Measurements from ENCODE around the gene BMP7. TPM values are rescaled to one million over a fixed set of nuclear protein-coding genes. Genes with fewer than 3 reads are reported as not detected.

The BMP7 gene
- total RNA-seq, 1 experiment from 2014 or later: 0.13 TPM

GRCh38 chr20:57203986-57204385 is 62.5 kb downstream of the BMP7 start:
- no peaks in the 10 kb centered on the region for H4K20me1 ChIP-seq (ENCODE audit: insufficient read depth)
- DNase-seq: no peak
- TF ChIP-seq CTCF (conservative IDR thresholded peaks at IDR 0.05): no peak
- H3K79me2 ChIP-seq (ENCODE audit: low read depth): no peaks in the 10 kb centered on the region
- POLR2A ChIA-PET (ENCODE audit: unreplicated experiment): no interaction called here
- CTCF ChIA-PET: no interaction called here
- peaks cover 18% of the 10 kb centered on the region for H3K4me1 ChIP-seq (replicated peaks; ENCODE audit: insufficient read depth)
- H3K9me3 ChIP-seq (ENCODE audit: insufficient read depth, low read depth): no peaks in the 10 kb centered on the region; the same call in 1 of the 2 replicates
- no peaks in the 10 kb centered on the region for H3K36me3 ChIP-seq (ENCODE audit: low read depth)
- H3K4me3 ChIP-seq: no peak overlapping the region
- H3K27ac ChIP-seq: no peak overlapping the region
- no peaks in the 10 kb centered on the region for H3K27me3 ChIP-seq (ENCODE audit: insufficient read depth, low read depth)
- peaks cover 8% of the 10 kb centered on the region; the same call in 1 of the 2 replicates for H3F3A ChIP-seq (ENCODE audit: insufficient read depth, low read depth)
- H3K9me2 ChIP-seq (ENCODE audit: insufficient read depth): no peaks in the 10 kb centered on the region
- H3K4me2 ChIP-seq: no peak overlapping the region
- intact Hi-C loops (cut with micrococcal nuclease; ENCODE audit: unreplicated experiment): no loop called here
- no peak overlapping the region for H2AFZ ChIP-seq
- BruUV-seq (replicated peaks): no TSS peak

GRCh38 chr20:57203204-57203603 is 63.2 kb downstream of the BMP7 start:
- H3K4me3 ChIP-seq: no peak overlapping the region
- H4K20me1 ChIP-seq (ENCODE audit: insufficient read depth): no peaks in the 10 kb centered on the region
- H3K9me2 ChIP-seq (ENCODE audit: insufficient read depth): no peaks in the 10 kb centered on the region
- TF ChIP-seq EZH2 (IDR thresholded peaks at IDR 0.05; ENCODE audit: low read depth) (no peak), CTCF (conservative IDR thresholded peaks at IDR 0.05) (no peak)
- H3F3A ChIP-seq (ENCODE audit: insufficient read depth, low read depth): peaks cover 8% of the 10 kb centered on the region; the same call in 1 of the 2 replicates
- H3K36me3 ChIP-seq (ENCODE audit: low read depth): no peaks in the 10 kb centered on the region
- no peak overlapping the region for H3K27ac ChIP-seq
- no TSS peak for BruUV-seq (replicated peaks)
- H3K9me3 ChIP-seq (ENCODE audit: insufficient read depth, low read depth): no peaks in the 10 kb centered on the region; the same call in 1 of the 2 replicates
- no peak for DNase-seq
- intact Hi-C loops (cut with micrococcal nuclease; ENCODE audit: unreplicated experiment): no loop called here
- H3K4me1 ChIP-seq (replicated peaks; ENCODE audit: insufficient read depth): peaks cover 18% of the 10 kb centered on the region
- POLR2A ChIA-PET (ENCODE audit: unreplicated experiment): no interaction called here
- no peaks in the 10 kb centered on the region for H3K79me2 ChIP-seq (ENCODE audit: low read depth)
- CTCF ChIA-PET: no interaction called here
- H3K4me2 ChIP-seq: no peak overlapping the region
- H2AFZ ChIP-seq: no peak overlapping the region
- H3K27me3 ChIP-seq (ENCODE audit: insufficient read depth, low read depth): no peaks in the 10 kb centered on the region

GRCh38 chr20:57202309-57202708 is 64.1 kb downstream of the BMP7 start:
- POLR2A ChIA-PET (ENCODE audit: unreplicated experiment): no interaction called here
- BruUV-seq (replicated peaks): no TSS peak
- Histone ChIP-seq H3K4me1 (replicated peaks; ENCODE audit: insufficient read depth) (peaks cover 18% of the 10 kb centered on the region), H3K79me2 (ENCODE audit: low read depth) (no peaks in the 10 kb centered on the region), H3F3A (ENCODE audit: insufficient read depth, low read depth) (peaks cover 8% of the 10 kb centered on the region; the same call in 1 of the 2 replicates), H3K4me2 (no peak overlapping the region), H3K36me3 (ENCODE audit: low read depth) (no peaks in the 10 kb centered on the region), H2AFZ (no peak overlapping the region), H3K27me3 (ENCODE audit: insufficient read depth, low read depth) (peaks cover 5% of the 10 kb centered on the region; the same call in 1 of the 2 replicates), H3K27ac (no peak overlapping the region), H3K4me3 (no peak overlapping the region), H3K9me2 (ENCODE audit: insufficient read depth) (no peaks in the 10 kb centered on the region), H4K20me1 (ENCODE audit: insufficient read depth) (no peaks in the 10 kb centered on the region), H3K9me3 (ENCODE audit: insufficient read depth, low read depth) (no peaks in the 10 kb centered on the region; the same call in 1 of the 2 replicates)
- intact Hi-C loops (cut with micrococcal nuclease; ENCODE audit: unreplicated experiment): no loop called here
- CTCF ChIA-PET: no interaction called here
- TF ChIP-seq EZH2 (IDR thresholded peaks at IDR 0.05; ENCODE audit: low read depth) (no peak), CTCF (conservative IDR thresholded peaks at IDR 0.05) (no peak)
- no peak for DNase-seq
